Ishikawa (cell line): ENCODE measurements around the gene TSPAN16.

Experiments
- CEBPB ChIP-seq: IDR thresholded peaks from 2 replicates; pipeline ENCODE4 v1.6.1; 2012
- CREB1 ChIP-seq: IDR thresholded peaks from 2 replicates; pipeline ENCODE4 v1.6.1; 2012; ENCODE audit warnings: low read depth
- EGR1 ChIP-seq: IDR thresholded peaks from 2 replicates; pipeline ENCODE4 v1.6.1; 2012
- EP300 ChIP-seq: IDR thresholded peaks from 2 replicates; pipeline ENCODE4 v1.6.1; 2012; ENCODE audit warnings: borderline replicate concordance
- FOXM1 ChIP-seq: IDR thresholded peaks from 2 replicates; pipeline ENCODE4 v1.6.1; 2012; ENCODE audit warnings: low read depth, borderline replicate concordance
- NFIC ChIP-seq: IDR thresholded peaks from 2 replicates; pipeline ENCODE4 v1.6.1; 2012
- RAD21 ChIP-seq: IDR thresholded peaks from 2 replicates; pipeline ENCODE4 v1.6.1; 2012; ENCODE audit warnings: low read depth
- TAF1 ChIP-seq: IDR thresholded peaks from 2 replicates; pipeline ENCODE4 v1.6.1; 2012; ENCODE audit warnings: low read depth, mild to moderate bottlenecking
- TCF12 ChIP-seq: IDR thresholded peaks from 2 replicates; pipeline ENCODE4 v1.6.1; 2012; ENCODE audit warnings: low read depth
- TEAD4 ChIP-seq: IDR thresholded peaks from 2 replicates; pipeline ENCODE4 v1.6.1; 2012
- YY1 ChIP-seq: IDR thresholded peaks from 2 replicates; pipeline ENCODE4 v1.6.1; 2012; ENCODE audit warnings: low read depth
- ZBTB7A ChIP-seq: IDR thresholded peaks from 2 replicates; pipeline ENCODE4 v1.6.1; 2012; ENCODE audit warnings: low read depth
- TF ChIP-seq, protein P1 (sequence below): IDR thresholded peaks from 2 replicates; pipeline ENCODE4 v1.6.1; 2012; ENCODE audit warnings: low read depth, mild to moderate bottlenecking
- TF ChIP-seq, protein P2 (sequence below): IDR thresholded peaks from 2 replicates; pipeline ENCODE4 v1.6.1; 2012
- TF ChIP-seq, protein P3 (sequence below): IDR thresholded peaks from 2 replicates; pipeline ENCODE4 v1.6.1; 2012

TSPAN16 gene

DNA sequence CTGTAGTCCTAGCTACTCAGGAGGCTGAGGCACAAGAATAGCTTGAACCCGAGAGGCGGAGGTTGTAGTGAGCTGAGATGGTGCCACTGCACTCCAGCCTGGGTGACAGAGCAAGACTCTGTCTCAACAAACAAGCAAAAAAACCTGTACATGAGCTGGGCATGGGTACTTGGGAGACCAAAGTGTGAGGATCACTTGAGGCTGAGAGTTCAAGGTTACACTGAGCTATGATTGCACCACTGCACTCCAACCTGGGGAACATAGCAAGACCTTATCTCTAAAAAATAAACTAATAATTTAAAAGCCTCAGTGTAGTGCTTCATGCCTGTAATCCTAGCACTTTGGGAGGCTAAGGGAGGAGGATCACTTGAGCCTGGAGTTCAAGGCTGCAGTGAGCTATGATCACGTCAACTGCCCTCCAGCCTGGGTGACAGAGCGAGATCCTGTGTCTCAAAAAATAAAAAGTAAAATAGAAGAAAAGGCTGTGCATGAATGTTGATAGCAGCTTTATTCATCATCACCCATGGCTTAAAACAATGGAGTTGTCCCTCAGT is 21.4 kb upstream of the TSPAN16 start:
- no peak for TF ChIP-seq EGR1
- TF ChIP-seq RAD21: no peak
- TF ChIP-seq TCF12: no peak
- TF ChIP-seq YY1: no peak
- no peak for TF ChIP-seq TEAD4
- TF ChIP-seq, protein P1, sequence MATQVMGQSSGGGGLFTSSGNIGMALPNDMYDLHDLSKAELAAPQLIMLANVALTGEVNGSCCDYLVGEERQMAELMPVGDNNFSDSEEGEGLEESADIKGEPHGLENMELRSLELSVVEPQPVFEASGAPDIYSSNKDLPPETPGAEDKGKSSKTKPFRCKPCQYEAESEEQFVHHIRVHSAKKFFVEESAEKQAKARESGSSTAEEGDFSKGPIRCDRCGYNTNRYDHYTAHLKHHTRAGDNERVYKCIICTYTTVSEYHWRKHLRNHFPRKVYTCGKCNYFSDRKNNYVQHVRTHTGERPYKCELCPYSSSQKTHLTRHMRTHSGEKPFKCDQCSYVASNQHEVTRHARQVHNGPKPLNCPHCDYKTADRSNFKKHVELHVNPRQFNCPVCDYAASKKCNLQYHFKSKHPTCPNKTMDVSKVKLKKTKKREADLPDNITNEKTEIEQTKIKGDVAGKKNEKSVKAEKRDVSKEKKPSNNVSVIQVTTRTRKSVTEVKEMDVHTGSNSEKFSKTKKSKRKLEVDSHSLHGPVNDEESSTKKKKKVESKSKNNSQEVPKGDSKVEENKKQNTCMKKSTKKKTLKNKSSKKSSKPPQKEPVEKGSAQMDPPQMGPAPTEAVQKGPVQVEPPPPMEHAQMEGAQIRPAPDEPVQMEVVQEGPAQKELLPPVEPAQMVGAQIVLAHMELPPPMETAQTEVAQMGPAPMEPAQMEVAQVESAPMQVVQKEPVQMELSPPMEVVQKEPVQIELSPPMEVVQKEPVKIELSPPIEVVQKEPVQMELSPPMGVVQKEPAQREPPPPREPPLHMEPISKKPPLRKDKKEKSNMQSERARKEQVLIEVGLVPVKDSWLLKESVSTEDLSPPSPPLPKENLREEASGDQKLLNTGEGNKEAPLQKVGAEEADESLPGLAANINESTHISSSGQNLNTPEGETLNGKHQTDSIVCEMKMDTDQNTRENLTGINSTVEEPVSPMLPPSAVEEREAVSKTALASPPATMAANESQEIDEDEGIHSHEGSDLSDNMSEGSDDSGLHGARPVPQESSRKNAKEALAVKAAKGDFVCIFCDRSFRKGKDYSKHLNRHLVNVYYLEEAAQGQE: no peak
- TF ChIP-seq NFIC: no peak
- TF ChIP-seq CREB1: no peak
- TF ChIP-seq, protein P2, sequence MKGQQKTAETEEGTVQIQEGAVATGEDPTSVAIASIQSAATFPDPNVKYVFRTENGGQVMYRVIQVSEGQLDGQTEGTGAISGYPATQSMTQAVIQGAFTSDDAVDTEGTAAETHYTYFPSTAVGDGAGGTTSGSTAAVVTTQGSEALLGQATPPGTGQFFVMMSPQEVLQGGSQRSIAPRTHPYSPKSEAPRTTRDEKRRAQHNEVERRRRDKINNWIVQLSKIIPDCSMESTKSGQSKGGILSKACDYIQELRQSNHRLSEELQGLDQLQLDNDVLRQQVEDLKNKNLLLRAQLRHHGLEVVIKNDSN: no peak
- no peak for TF ChIP-seq CEBPB
- TF ChIP-seq TAF1: no peak
- TF ChIP-seq, protein P3, sequence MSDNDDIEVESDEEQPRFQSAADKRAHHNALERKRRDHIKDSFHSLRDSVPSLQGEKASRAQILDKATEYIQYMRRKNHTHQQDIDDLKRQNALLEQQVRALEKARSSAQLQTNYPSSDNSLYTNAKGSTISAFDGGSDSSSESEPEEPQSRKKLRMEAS: no peak
- TF ChIP-seq EP300: no peak
- TF ChIP-seq FOXM1: no peak
- no peak for TF ChIP-seq ZBTB7A

DNA sequence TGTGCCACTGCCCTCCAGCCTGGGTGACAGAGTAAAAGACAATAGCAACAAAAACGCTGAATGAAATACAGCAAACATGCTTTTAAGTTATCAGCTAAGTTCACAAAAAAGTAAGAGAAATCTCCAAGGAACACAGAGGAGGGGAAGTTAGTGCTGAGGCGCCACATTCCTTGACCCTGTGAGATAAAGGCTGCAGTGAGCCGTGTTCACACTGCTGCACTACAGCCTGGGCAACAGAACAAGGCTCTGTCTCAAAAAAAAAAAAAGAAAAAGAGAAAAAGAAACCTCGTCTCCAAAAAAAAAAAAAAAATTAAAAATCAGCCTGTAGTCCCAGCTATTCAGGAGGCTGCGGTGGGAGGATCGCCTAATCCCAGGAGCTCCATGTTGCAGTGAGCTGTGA is 17.3 kb upstream of the TSPAN16 start:
- TF ChIP-seq NFIC (no peak), TAF1 (no peak), EP300 (no peak), EGR1 (no peak), TEAD4 (no peak), CREB1 (no peak), FOXM1 (no peak), RAD21 (no peak), TCF12 (no peak), ZBTB7A (no peak)
- TF ChIP-seq, protein P2: no peak
- TF ChIP-seq, protein P1: no peak
- TF ChIP-seq, protein P3: no peak

DNA sequence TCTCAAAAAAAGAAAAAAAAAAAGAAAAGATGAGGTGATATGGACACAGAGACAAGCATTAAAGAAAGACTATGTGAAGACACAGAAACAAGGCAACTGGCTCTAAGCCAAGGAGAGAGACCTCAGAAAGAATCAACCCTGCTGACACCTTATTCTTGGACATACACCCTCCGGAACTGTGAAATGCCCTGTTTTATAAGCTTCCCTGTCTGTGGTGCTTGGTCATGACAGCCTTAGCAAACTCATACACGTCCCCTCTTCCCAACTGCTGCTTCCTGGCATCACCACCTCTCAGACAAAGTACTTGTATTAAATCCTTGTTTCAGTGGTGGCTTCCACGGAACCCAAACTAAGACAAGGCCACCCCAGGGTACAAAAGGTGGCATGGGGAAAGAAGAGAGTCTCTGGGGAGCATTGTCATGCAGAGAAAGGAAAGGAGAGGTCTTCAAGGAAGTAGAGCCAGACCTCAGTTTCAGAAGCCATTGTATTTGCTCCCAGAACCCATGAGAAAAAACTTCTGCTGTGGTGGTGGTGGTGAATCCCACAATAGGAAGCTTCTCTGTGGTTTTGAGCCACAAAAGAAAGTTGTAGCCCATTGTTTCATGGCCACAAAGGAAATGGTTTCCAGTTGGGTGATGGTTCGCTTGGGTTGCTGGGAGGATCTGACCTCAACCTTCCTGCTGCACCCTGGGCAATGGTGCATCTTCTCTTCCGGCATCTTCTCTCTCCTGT is 16.3 kb upstream of the TSPAN16 start:
- TF ChIP-seq CREB1 (no peak), NFIC (no peak), TCF12 (no peak), EP300 (no peak), FOXM1 (no peak), CEBPB (no peak), ZBTB7A (no peak), TAF1 (no peak), EGR1 (no peak), YY1 (no peak), TEAD4 (no peak), RAD21 (no peak)
- TF ChIP-seq, protein P3: no peak
- TF ChIP-seq, protein P1: no peak
- TF ChIP-seq, protein P2: no peak
